DND-41 (cell line): ENCODE results near the gene DRGX.

Experiments used
- CTCF ChIP-seq: IDR thresholded peaks from 2 replicates; pipeline ENCODE4 v1.5.1; 2012; ENCODE audit warnings: borderline replicate concordance, low read length, moderate library complexity, mild to moderate bottlenecking; ENCODE audit not compliant: poor library complexity, severe bottlenecking; ENCODE audit errors: extremely low read depth
- EZH2 ChIP-seq: IDR thresholded peaks from 3 replicates; pipeline ENCODE4 v1.6.1; 2012; ENCODE audit warnings: borderline replicate concordance, low read depth, mild to moderate bottlenecking, moderate library complexity, low read length, inconsistent platforms; ENCODE audit not compliant: severe bottlenecking

GRCh38 chr10:49325916-49326783 is 69.7 kb downstream of the DRGX start:
- no peak for TF ChIP-seq CTCF
- TF ChIP-seq EZH2: no peak
